HG02884 (cell line): ENCODE data around the gene IRF8.
"Not testable (repeated sequence)": the region's sequence is repeated elsewhere in the genome, so short reads cannot be mapped to it uniquely, and the experiment has no call there.

Experiments used
- ATAC-seq: cut with Tn5 transposase; IDR thresholded peaks from one replicate; pipeline ENCODE4 v1.9.1; 2021; ENCODE audit warnings: mild to moderate bottlenecking, moderate library complexity; ENCODE audit not compliant: unreplicated experiment

IRF8 gene

GRCh38 chr16:85868495-85868894, 30.5 kb upstream of the IRF8 start:
- no peak for ATAC-seq

GRCh38 chr16:85869206-85869605, 29.8 kb upstream of the IRF8 start:
- no peak for ATAC-seq

GRCh38 chr16:85869785-85870558, 29.0 kb upstream of the IRF8 start:
- ATAC-seq: no peak

- no peak for ATAC-seq
Measured at GRCh38 chr16:85871756-85872155, 27.2 kb upstream of the IRF8 start.

- ATAC-seq: no peak
Measured at GRCh38 chr16:85872734-85873133, 26.2 kb upstream of the IRF8 start.

GRCh38 chr16:85873153-85873552, 25.8 kb upstream of the IRF8 start:
- ATAC-seq: no peak

- not testable (repeated sequence) for ATAC-seq
Measured at GRCh38 chr16:85874031-85874430, 24.9 kb upstream of the IRF8 start.

GRCh38 chr16:85878407-85878806, 20.6 kb upstream of the IRF8 start:
- no peak for ATAC-seq

- no peak for ATAC-seq
Measured at GRCh38 chr16:85878875-85879274, 20.1 kb upstream of the IRF8 start.

- ATAC-seq: no peak
Measured at GRCh38 chr16:85879549-85879948, 19.4 kb upstream of the IRF8 start.

- no peak for ATAC-seq
Measured at GRCh38 chr16:85879975-85880831, 18.8 kb upstream of the IRF8 start.

- no peak for ATAC-seq
Measured at GRCh38 chr16:85880861-85881260, 18.1 kb upstream of the IRF8 start.

- no peak for ATAC-seq
Measured at GRCh38 chr16:85881436-85881835, 17.5 kb upstream of the IRF8 start.

- ATAC-seq: no peak
Measured at GRCh38 chr16:85882181-85882810, 16.7 kb upstream of the IRF8 start.

GRCh38 chr16:85883813-85884212, 15.1 kb upstream of the IRF8 start:
- ATAC-seq: no peak

GRCh38 chr16:85884808-85885463, 14.0 kb upstream of the IRF8 start:
- no peak for ATAC-seq

GRCh38 chr16:85885537-85885936, 13.4 kb upstream of the IRF8 start:
- ATAC-seq: no peak

GRCh38 chr16:85888405-85889331, 10.3 kb upstream of the IRF8 start:
- peak; percentile 85 for ATAC-seq

GRCh38 chr16:85891033-85891775, 7.8 kb upstream of the IRF8 start:
- ATAC-seq: no peak
